Measurements from ENCODE around the gene TRIO. TPM values are rescaled to one million over a fixed set of nuclear protein-coding genes. Genes with fewer than 3 reads are reported as not detected.

Gene TRIO
- total and polyA plus RNA-seq, 3 experiments from 2014 or later: 0.89 to 4.4 (median 4.2) TPM

DNA sequence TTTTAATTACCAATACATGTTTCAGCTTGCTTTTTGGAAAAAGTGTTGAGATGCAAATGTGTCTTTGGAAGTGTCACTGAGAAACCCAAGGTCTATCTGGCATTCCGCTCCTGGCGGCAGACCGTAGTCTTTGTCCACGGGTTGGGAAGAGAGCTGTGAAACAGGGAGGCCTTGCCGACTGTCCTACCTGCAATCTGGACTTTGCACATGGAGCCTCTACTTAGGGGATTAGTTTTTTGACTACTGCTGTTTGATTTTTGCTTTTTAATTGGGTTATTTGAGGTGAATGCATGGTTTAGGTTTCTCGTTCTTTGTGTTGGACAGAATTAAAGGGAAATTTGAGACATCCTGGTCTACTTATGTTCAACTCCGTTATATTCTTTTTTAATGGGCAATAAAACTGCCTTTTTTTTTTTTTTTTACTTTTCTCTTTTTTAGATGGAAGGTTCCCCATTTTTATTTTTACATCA lies 25.7 kb downstream of the TRIO start:
- CTCF ChIA-PET: no interaction called here
- Histone ChIP-seq H3K36me3 (ENCODE audit: insufficient read depth, low read length) (no peaks in the 10 kb centered on the region), H3K4me1 (ENCODE audit: insufficient read depth, low read length) (no peaks in the 10 kb centered on the region), H3K27ac (ENCODE audit: low read depth, low read length) (no peak overlapping the region), H3K4me3 (ENCODE audit: low read length) (no peak overlapping the region), H3K9me3 (ENCODE audit: low read length) (no peaks in the 10 kb centered on the region), H3K27me3 (ENCODE audit: insufficient read depth, low read length, poor library complexity, severe bottlenecking) (no peaks in the 10 kb centered on the region)
- Mint-ChIP-seq H3K4me3 (no peak overlapping the region), H3K27me3 (peaks cover 1 to 14% of the 10 kb centered on the region in 2 donors), H3K36me3 (no peaks in the 10 kb centered on the region), H3K27ac (peak overlapping the region in 1 of 8 donors; percentile 56), H3K9me3 (peaks cover 0 to 6% (median 2%) of the 10 kb centered on the region in 5 donors), H3K4me1 (peaks cover 0 to 3% (median 0%) of the 10 kb centered on the region in 3 donors)
- no peak for DNase-seq
- POLR2A ChIA-PET: no interaction called here

DNA sequence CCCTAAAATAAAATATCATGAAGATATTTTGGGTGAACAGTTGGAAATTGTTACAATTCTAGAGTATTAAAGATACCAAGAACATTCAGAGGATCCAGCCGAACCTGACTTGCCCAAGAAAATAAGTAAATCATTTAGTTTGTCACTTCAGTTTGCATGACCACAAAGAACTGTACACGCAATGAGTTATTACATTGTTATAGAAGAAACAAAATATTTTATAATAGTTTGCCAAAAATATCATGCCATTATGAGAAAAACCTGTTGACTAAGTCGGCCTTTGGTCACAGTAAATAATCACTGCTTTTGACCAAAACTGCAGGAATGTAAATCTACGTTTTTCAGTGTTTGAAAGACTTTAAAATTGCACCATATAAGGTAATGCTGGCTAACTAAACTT lies 27.9 kb downstream of the TRIO start:
- H3K27ac ChIP-seq (ENCODE audit: low read depth, low read length): no peak overlapping the region
- H3K4me3 ChIP-seq (ENCODE audit: low read length): no peak overlapping the region
- Mint-ChIP-seq H3K4me1 (peaks cover 0 to 3% (median 0%) of the 10 kb centered on the region in 3 donors), H3K27ac (no peak overlapping the region), H3K9me3 (peaks cover 0 to 2% (median under 1%) of the 10 kb centered on the region in 5 donors), H3K4me3 (no peak overlapping the region), H3K27me3 (peaks cover 1 to 15% of the 10 kb centered on the region in 2 donors), H3K36me3 (no peaks in the 10 kb centered on the region)
- DNase-seq: no peak
- H3K36me3 ChIP-seq (ENCODE audit: insufficient read depth, low read length): no peaks in the 10 kb centered on the region
- H3K27me3 ChIP-seq (ENCODE audit: insufficient read depth, low read length, poor library complexity, severe bottlenecking): no peaks in the 10 kb centered on the region
- no peaks in the 10 kb centered on the region for H3K9me3 ChIP-seq (ENCODE audit: low read length)
- no peaks in the 10 kb centered on the region for H3K4me1 ChIP-seq (ENCODE audit: insufficient read depth, low read length)
- CTCF ChIA-PET: no interaction called here
- POLR2A ChIA-PET: no interaction called here

DNA sequence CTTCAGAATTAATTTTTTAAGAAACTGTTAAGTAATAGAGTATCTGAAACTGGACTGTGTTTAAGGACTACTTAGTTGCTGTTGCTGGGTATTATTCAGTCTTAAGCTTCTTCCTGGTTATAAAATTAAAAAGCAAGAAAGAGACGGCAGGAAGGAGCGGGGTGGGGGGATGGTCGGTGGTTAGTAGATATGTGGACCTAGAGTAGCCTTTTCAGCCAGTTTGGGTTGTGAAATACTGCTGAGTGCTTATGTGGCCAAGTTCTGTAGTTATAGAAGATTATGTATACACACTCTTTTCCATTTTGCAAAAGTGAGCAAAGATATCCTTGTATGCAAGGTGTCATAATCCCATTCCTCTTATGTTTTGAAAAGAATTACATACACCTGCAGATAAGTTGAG lies 28.5 kb downstream of the TRIO start:
- Mint-ChIP-seq H3K9me3 (peaks cover 0 to 2% (median 0%) of the 10 kb centered on the region in 5 donors), H3K36me3 (no peaks in the 10 kb centered on the region), H3K27ac (no peak overlapping the region), H3K27me3 (peaks cover 0 to 15% of the 10 kb centered on the region in 2 donors), H3K4me3 (no peak overlapping the region), H3K4me1 (peaks cover 0 to 3% (median 0%) of the 10 kb centered on the region in 3 donors)
- DNase-seq: no peak
- Histone ChIP-seq H3K36me3 (ENCODE audit: insufficient read depth, low read length) (no peaks in the 10 kb centered on the region), H3K9me3 (ENCODE audit: low read length) (no peaks in the 10 kb centered on the region), H3K27me3 (ENCODE audit: insufficient read depth, low read length, poor library complexity, severe bottlenecking) (no peaks in the 10 kb centered on the region), H3K4me3 (ENCODE audit: low read length) (no peak overlapping the region), H3K4me1 (ENCODE audit: insufficient read depth, low read length) (no peaks in the 10 kb centered on the region), H3K27ac (ENCODE audit: low read depth, low read length) (no peak overlapping the region)
- CTCF ChIA-PET: no interaction called here
- POLR2A ChIA-PET: no interaction called here

DNA sequence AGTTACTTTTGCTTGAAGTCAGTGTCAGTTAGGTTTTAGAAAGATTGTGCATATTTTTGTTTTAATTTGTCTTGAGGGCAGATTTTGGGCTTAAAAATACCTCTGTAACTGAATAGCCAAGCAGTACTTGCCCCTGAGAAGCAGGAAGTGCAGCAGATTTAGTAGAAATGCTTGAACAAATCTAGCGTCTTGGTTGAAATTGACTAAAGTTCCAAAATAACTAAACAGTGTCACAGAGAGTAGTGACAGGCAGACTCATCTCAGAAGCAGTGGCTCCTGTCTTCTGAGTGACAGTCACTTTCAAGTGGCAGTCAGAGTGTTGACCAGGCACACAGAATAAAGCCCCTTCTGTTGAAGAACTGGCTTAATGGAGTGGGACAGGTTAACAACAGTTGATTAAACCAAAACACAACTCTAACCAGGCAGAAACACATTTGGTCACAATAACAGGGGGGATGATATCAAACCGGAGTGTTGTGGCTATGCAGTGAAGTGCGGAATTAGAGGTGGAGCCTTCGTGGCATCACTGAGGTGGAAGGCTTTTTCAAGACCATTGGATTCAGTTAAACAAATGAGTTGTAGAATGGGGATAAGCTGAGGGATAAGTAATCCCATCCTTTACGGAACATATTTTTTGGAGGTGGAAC lies 29.1 kb downstream of the TRIO start:
- H3K27ac Mint-ChIP-seq: no peak overlapping the region
- no peaks in the 10 kb centered on the region for H3K36me3 Mint-ChIP-seq
- peaks cover 0 to 3% (median 0%) of the 10 kb centered on the region in 3 donors for H3K4me1 Mint-ChIP-seq
- no peak overlapping the region for H3K4me3 Mint-ChIP-seq
- H3K27ac ChIP-seq (ENCODE audit: low read depth, low read length): no peak overlapping the region
- peaks cover 3% of the 10 kb centered on the region for H3K27me3 ChIP-seq (ENCODE audit: insufficient read depth, low read length, poor library complexity, severe bottlenecking)
- H3K36me3 ChIP-seq (ENCODE audit: insufficient read depth, low read length): no peaks in the 10 kb centered on the region
- H3K9me3 Mint-ChIP-seq: peaks cover 0 to 2% (median 0%) of the 10 kb centered on the region in 5 donors
- no peak for DNase-seq
- H3K4me3 ChIP-seq (ENCODE audit: low read length): no peak overlapping the region
- ChIA-PET POLR2A (no interaction called here), CTCF (no interaction called here)
- H3K27me3 Mint-ChIP-seq: peaks cover 0 to 17% of the 10 kb centered on the region in 2 donors
- no peaks in the 10 kb centered on the region for H3K9me3 ChIP-seq (ENCODE audit: low read length)
- no peaks in the 10 kb centered on the region for H3K4me1 ChIP-seq (ENCODE audit: insufficient read depth, low read length)

DNA sequence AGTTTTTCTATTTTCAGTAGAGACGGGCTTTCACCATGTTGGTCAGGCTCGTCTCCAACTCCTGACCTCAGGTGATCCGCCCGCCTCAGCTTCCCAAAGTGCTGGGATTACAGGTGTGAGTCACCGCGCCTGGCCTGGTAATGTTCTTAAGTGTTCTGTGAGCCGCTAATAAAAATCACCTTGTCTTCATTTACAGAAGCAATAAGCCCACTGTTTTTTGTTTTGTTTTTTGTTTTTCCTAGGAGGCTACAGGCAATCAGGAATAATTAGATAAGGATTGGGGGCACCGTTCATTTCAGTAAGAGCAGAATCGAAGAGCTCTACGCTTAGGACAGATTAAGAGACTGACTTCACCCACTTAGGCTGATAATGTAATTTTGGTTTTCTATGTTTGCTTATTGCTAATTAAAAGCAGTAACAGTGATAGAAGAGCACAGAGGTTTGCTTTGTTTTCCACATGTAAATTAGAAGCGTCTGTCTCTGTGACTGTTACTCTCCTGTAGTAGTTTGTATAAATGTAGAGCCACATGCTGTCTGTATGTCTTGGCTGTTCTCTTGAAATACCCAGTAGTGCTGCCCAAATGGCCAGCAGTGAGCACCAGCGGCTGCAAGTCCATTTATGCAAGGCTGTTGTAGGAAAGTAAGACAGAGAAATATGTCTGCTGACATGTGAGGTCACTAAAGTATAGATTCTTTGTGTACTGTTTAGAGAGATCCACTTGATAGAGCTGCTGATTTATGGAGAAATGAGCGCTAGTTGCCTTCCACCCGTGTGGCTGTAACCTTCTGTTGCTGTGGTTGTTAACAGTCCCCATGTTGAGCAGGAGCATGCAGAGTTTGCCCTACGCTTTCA lies 30.5 kb downstream of the TRIO start:
- H3K27ac ChIP-seq (ENCODE audit: low read depth, low read length): no peak overlapping the region
- ChIA-PET POLR2A (no interaction called here), CTCF (no interaction called here)
- H3K9me3 Mint-ChIP-seq: peaks cover 0 to 2% (median 0%) of the 10 kb centered on the region in 5 donors
- no peaks in the 10 kb centered on the region for H3K36me3 Mint-ChIP-seq
- H3K27me3 Mint-ChIP-seq: peaks cover 0 to 24% of the 10 kb centered on the region in 2 donors
- no peak overlapping the region for H3K4me3 Mint-ChIP-seq
- H3K4me1 Mint-ChIP-seq: peaks cover 0 to under 1% (median 0%) of the 10 kb centered on the region in 3 donors
- no peak overlapping the region for H3K4me3 ChIP-seq (ENCODE audit: low read length)
- H3K36me3 ChIP-seq (ENCODE audit: insufficient read depth, low read length): no peaks in the 10 kb centered on the region
- H3K4me1 ChIP-seq (ENCODE audit: insufficient read depth, low read length): no peaks in the 10 kb centered on the region
- no peaks in the 10 kb centered on the region for H3K9me3 ChIP-seq (ENCODE audit: low read length)
- H3K27me3 ChIP-seq (ENCODE audit: insufficient read depth, low read length, poor library complexity, severe bottlenecking): peaks cover 3% of the 10 kb centered on the region
- no peak overlapping the region for H3K27ac Mint-ChIP-seq
- no peak for DNase-seq

DNA sequence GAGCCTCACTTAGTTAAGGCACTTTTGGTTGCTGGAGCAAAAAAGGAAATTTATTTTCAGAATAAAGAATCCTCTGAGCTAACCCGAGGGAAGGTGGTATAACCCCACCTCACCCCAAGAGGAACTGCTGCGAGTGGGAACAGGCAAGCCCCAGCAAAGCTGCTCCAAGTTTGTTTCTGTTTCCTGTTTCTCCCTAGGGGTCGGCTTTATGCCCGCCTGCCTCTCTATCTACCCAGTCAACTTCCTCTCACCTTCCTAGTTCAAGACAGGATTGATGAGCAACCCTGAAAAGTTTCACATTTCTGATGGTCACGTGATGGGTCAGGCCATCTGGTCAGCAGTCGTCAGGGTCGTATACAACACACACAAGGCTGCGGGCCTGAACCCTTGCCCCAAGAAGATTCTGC lies 31.1 kb downstream of the TRIO start:
- H3K4me3 ChIP-seq (ENCODE audit: low read length): no peak overlapping the region

DNA sequence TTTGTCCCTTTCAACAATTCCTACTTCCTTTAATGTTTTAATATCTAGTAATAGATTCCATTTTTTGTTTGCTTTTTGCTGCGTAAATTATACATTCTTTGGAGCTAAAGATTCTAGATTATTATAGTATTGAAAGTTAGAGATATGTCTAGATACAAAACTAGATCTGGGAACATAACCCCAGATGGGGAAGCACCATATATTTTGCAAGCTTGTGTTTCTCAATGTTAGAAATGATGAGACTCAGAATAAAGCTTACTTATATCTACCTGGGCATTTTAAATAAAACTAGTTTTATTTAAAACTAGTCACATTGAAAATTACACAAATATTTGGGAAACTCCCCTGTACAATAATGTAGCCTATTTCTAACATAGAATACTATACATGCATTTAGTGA lies 32.2 kb downstream of the TRIO start:
- Histone ChIP-seq H3K27me3 (ENCODE audit: insufficient read depth, low read length, poor library complexity, severe bottlenecking) (peaks cover 3% of the 10 kb centered on the region), H3K9me3 (ENCODE audit: low read length) (no peaks in the 10 kb centered on the region), H3K4me3 (ENCODE audit: low read length) (no peak overlapping the region), H3K27ac (ENCODE audit: low read depth, low read length) (no peak overlapping the region), H3K4me1 (ENCODE audit: insufficient read depth, low read length) (no peaks in the 10 kb centered on the region), H3K36me3 (ENCODE audit: insufficient read depth, low read length) (no peaks in the 10 kb centered on the region)
- Mint-ChIP-seq H3K4me1 (no peaks in the 10 kb centered on the region), H3K36me3 (no peaks in the 10 kb centered on the region), H3K27ac (no peak overlapping the region), H3K9me3 (no peaks in the 10 kb centered on the region), H3K27me3 (peaks cover 0 to 25% of the 10 kb centered on the region in 2 donors), H3K4me3 (no peak overlapping the region)
- DNase-seq: no peak
- CTCF ChIA-PET: no interaction called here
- POLR2A ChIA-PET: no interaction called here

More for the DNA sequence above, 31.1 kb downstream of the TRIO start:
- POLR2A ChIA-PET: no interaction called here
- Histone ChIP-seq H3K27me3 (ENCODE audit: insufficient read depth, low read length, poor library complexity, severe bottlenecking) (peaks cover 3% of the 10 kb centered on the region), H3K27ac (ENCODE audit: low read depth, low read length) (no peak overlapping the region), H3K4me1 (ENCODE audit: insufficient read depth, low read length) (no peaks in the 10 kb centered on the region), H3K9me3 (ENCODE audit: low read length) (no peaks in the 10 kb centered on the region), H3K36me3 (ENCODE audit: insufficient read depth, low read length) (no peaks in the 10 kb centered on the region)
- Mint-ChIP-seq H3K27ac (no peak overlapping the region), H3K36me3 (no peaks in the 10 kb centered on the region), H3K27me3 (peaks cover 0 to 22% of the 10 kb centered on the region in 2 donors), H3K9me3 (peaks cover 0 to 2% (median 0%) of the 10 kb centered on the region in 5 donors), H3K4me3 (no peak overlapping the region), H3K4me1 (no peaks in the 10 kb centered on the region)
- CTCF ChIA-PET: no interaction called here
- DNase-seq: no peak

DNA sequence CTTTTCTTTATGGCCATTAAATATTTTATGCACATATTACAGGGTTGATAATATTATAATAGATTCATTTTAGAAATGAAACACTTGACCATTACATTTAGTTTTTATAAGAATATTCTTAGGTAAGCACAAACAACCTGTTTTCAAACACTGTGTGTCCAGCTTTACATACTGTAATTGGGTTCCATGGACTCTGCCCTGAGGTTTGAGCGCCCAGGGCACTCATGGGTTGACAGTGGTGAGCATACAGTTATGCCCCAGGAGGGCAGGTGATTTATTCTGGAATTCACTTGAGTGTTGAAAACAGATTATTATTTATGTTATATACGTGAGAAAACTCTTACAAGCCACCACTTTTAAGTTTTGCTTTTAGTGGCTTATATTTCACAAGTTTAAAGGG lies 33.7 kb downstream of the TRIO start:
- peaks cover 0 to 25% of the 10 kb centered on the region in 2 donors for H3K27me3 Mint-ChIP-seq

More for the DNA sequence above, 33.7 kb downstream of the TRIO start:
- Mint-ChIP-seq H3K4me1 (no peaks in the 10 kb centered on the region), H3K36me3 (no peaks in the 10 kb centered on the region), H3K9me3 (no peaks in the 10 kb centered on the region), H3K27ac (no peak overlapping the region), H3K4me3 (no peak overlapping the region)
- CTCF ChIA-PET: no interaction called here
- POLR2A ChIA-PET: no interaction called here
- Histone ChIP-seq H3K4me3 (ENCODE audit: low read length) (no peak overlapping the region), H3K27ac (ENCODE audit: low read depth, low read length) (no peak overlapping the region), H3K4me1 (ENCODE audit: insufficient read depth, low read length) (no peaks in the 10 kb centered on the region), H3K9me3 (ENCODE audit: low read length) (no peaks in the 10 kb centered on the region), H3K27me3 (ENCODE audit: insufficient read depth, low read length, poor library complexity, severe bottlenecking) (peaks cover 3% of the 10 kb centered on the region), H3K36me3 (ENCODE audit: insufficient read depth, low read length) (no peaks in the 10 kb centered on the region)
- DNase-seq: no peak

All from CD8-positive, alpha-beta memory T cell (primary cell).